Endothelial cell of umbilical vein (primary cell): ENCODE data around the gene CFAP61. TPM values are rescaled to one million over a fixed set of nuclear protein-coding genes. Genes with fewer than 3 reads are reported as not detected.

Experiments used
- BruUV-seq: library from RNA; stranded (reverse); fragments of 400-500 nt; replicated peaks from 2 replicates; lab custom pipeline; 2021; lab: Mats Ljungman, UMichigan
- CTCF ChIA-PET: fragments of 300-600, 350-600 bp; sonication (Branson Sonifier 250); formaldehyde crosslinking; loops from one replicate; lab custom pipeline; 2021; ENCODE audit warnings: antibody characterized with exemption, inconsistent platforms; lab: Charles Lee
- POLR2A ChIA-PET: fragments of 300-600, 350-600 bp; sonication (Branson Sonifier 250); formaldehyde crosslinking; loops from one replicate; lab custom pipeline; 2021; ENCODE audit warnings: antibody characterized with exemption, inconsistent platforms; lab: Charles Lee
- DNase-seq: peaks from one replicate; pipeline ENCODE4 v3.0.0-alpha.2; 2011; ENCODE audit warnings: low read depth, low spot score
- FAIRE-seq: peaks from 2 replicates; lab custom pipeline; 2011; peaks lifted over from hg19 to GRCh38; lab: Jason Lieb, UNC
- H2AFZ ChIP-seq: 2 replicates; pipeline ENCODE4 v1.6.0; 2012; ENCODE audit warnings: low read depth, low read length, control low read depth, inconsistent platforms
- H3K27ac ChIP-seq: 2 replicates; pipeline ENCODE4 v1.5.1; 2011; ENCODE audit warnings: low read depth, mild to moderate bottlenecking, control low read depth, low read length, moderate library complexity; ENCODE audit not compliant: insufficient read depth
- H3K27me3 ChIP-seq, 2 experiments: 2 replicates each; pipeline versions ENCODE4 v1.6.0 to v1.6.1; 2011; ENCODE audit warnings: low read length in 2 of 2, mixed read lengths in 1 of 2; ENCODE audit not compliant: control insufficient read depth in 2 of 2, insufficient read depth in 2 of 2
- H3K36me3 ChIP-seq, 2 experiments: 2 replicates in 1 of 2; 3 replicates in 1 of 2; pipeline ENCODE4 v1.5.1; 2011; ENCODE audit warnings: low read length in 2 of 2, mild to moderate bottlenecking in 1 of 2, moderate library complexity in 1 of 2; ENCODE audit not compliant: control insufficient read depth in 2 of 2, insufficient read depth in 2 of 2; ENCODE audit errors: extremely low read depth in 1 of 2
- H3K4me1 ChIP-seq: 3 replicates; pipeline ENCODE4 v1.5.1; 2011; ENCODE audit warnings: mild to moderate bottlenecking, low read length; ENCODE audit not compliant: control insufficient read depth, insufficient read depth; ENCODE audit errors: extremely low read depth
- H3K4me2 ChIP-seq: 2 replicates; pipeline ENCODE4 v1.6.1; 2011; ENCODE audit warnings: low read length, control low read depth, mixed read lengths; ENCODE audit not compliant: insufficient read depth
- H3K4me3 ChIP-seq, 3 experiments: fragments of 200-600 bp in 1 of 3; sonication (generic), shearing (Covaris generic) in 1 of 3; replicated peaks in 1 of 3; 2 replicates each; pipeline ENCODE4 v1.5.1; 2011 to 2016; ENCODE audit warnings: control low read depth in 3 of 3, low read length in 3 of 3, mild to moderate bottlenecking in 2 of 3, inconsistent platforms in 1 of 3, low read depth in 1 of 3, moderate library complexity in 1 of 3; ENCODE audit not compliant: insufficient read depth in 1 of 3
- H3K79me2 ChIP-seq: 2 replicates; pipeline ENCODE4 v1.6.0; 2012; ENCODE audit warnings: low read length, inconsistent platforms; ENCODE audit not compliant: control insufficient read depth, insufficient read depth
- H3K9ac ChIP-seq: replicated peaks from 2 replicates; pipeline ENCODE3; 2011; ENCODE audit warnings: low read length, control low read depth; ENCODE audit not compliant: insufficient read depth; ENCODE audit errors: extremely low read depth
- H3K9me1 ChIP-seq: replicated peaks from 3 replicates; pipeline ENCODE4 v1.6.0; 2011; ENCODE audit warnings: mild to moderate bottlenecking, low read length; ENCODE audit not compliant: control insufficient read depth, insufficient read depth; ENCODE audit errors: extremely low read depth
- H3K9me3 ChIP-seq: replicated peaks from 2 replicates; pipeline ENCODE4 v1.5.1; 2012; ENCODE audit warnings: low read length, inconsistent platforms; ENCODE audit not compliant: control insufficient read depth, insufficient read depth
- H4K20me1 ChIP-seq: replicated peaks from 2 replicates; pipeline ENCODE3; 2011; ENCODE audit warnings: mild to moderate bottlenecking, low read length; ENCODE audit not compliant: control insufficient read depth, insufficient read depth; ENCODE audit errors: extremely low read depth
- CTCF ChIP-seq, 2 donors: IDR thresholded peaks; 1 replicate in 1 of 2; 2 replicates in 1 of 2; pipeline ENCODE4 v1.5.1; 2011; ENCODE audit warnings: low read length in 2 of 2, mild to moderate bottlenecking in 2 of 2, moderate library complexity in 2 of 2, control low read depth in 1 of 2, inconsistent platforms in 1 of 2, low read depth in 1 of 2; ENCODE audit not compliant: insufficient read depth in 1 of 2; ENCODE audit errors: extremely low read depth in 1 of 2
- EZH2 ChIP-seq: IDR thresholded peaks from 2 replicates; pipeline ENCODE4 v1.6.1; 2012; ENCODE audit warnings: borderline replicate concordance, low read depth, mild to moderate bottlenecking, moderate library complexity, low read length, inconsistent platforms; ENCODE audit not compliant: severe bottlenecking
- FOS ChIP-seq: IDR thresholded peaks from 2 replicates; pipeline ENCODE4 v1.6.1; 2011; ENCODE audit warnings: mild to moderate bottlenecking, low read length, moderate library complexity, borderline replicate concordance; ENCODE audit not compliant: insufficient read depth
- GATA2 ChIP-seq: IDR thresholded peaks from 2 replicates; pipeline ENCODE4 v1.7.0; 2011; ENCODE audit warnings: low read depth, mild to moderate bottlenecking, moderate library complexity, mixed read lengths, low read length; ENCODE audit not compliant: insufficient read length, insufficient read depth
- JUN ChIP-seq: IDR thresholded peaks from 2 replicates; pipeline ENCODE4 v1.6.1; 2011; ENCODE audit warnings: borderline replicate concordance, low read depth; ENCODE audit not compliant: insufficient read length, insufficient read depth
- MAX ChIP-seq: IDR thresholded peaks from 2 replicates; pipeline ENCODE4 v1.6.1; 2011; ENCODE audit not compliant: insufficient read depth, insufficient read length
- MYC ChIP-seq: IDR thresholded peaks from one replicate; pipeline ENCODE4 v1.6.1; 2011; ENCODE audit warnings: mild to moderate bottlenecking, low read depth, low read length
- POLR2A ChIP-seq: IDR thresholded peaks from 2 replicates; pipeline ENCODE4 v1.6.1; 2012; ENCODE audit warnings: low read depth, mild to moderate bottlenecking, control low read depth, low read length
- POLR2AphosphoS5 ChIP-seq: IDR thresholded peaks from 2 replicates; pipeline ENCODE4 v1.6.1; 2012; ENCODE audit warnings: low read depth, mild to moderate bottlenecking, control low read depth, low read length, moderate library complexity; ENCODE audit not compliant: insufficient read depth
- dilution Hi-C: fragments of 300-500 bp; cut with MboI; formaldehyde crosslinking; loops from one replicate; pipeline ENCODE4 v1.15.0; 2019; ENCODE audit warnings: low sequenced_read_pairs; ENCODE audit not compliant: extremely low pct_ligation_motif_present
- intact Hi-C: fragments of 100-400 bp; cut with micrococcal nuclease; formaldehyde crosslinking; loops from one replicate; pipeline ENCODE4 v1.10.0; 2022
- polyA plus RNA-seq, 4 experiments: library from polyadenylated mRNA; depleted of rRNA in 3 of 4; stranded (reverse) in 3 of 4; unstranded in 1 of 4; fragments of >200 nt; gene quantifications; 2 replicates each; pipeline versions ENCODE4 v1.2.1 to v1.2.3, GENCODE V29; 2011 to 2012; ENCODE audit warnings: missing spikeins in 1 of 4
- total RNA-seq: library from RNA; stranded (reverse); gene quantifications from 2 replicates; pipeline ENCODE4 v1.2.3, GENCODE V29; 2021

CFAP61 gene
- total and polyA plus RNA-seq, 2 donors (not counting 3 experiments of a cell fraction or from before 2014, with no cell fraction given) = not detected

- no peak overlapping the region for H3K4me2 ChIP-seq
- intact Hi-C loops (no loop called here), dilution Hi-C loops (no loop called here)
- CTCF ChIA-PET = interaction anchor here (1.3 kb wide), 1 partner anchor 14 kb away, joined by 4 read pairs; no protein-coding TSS in a partner anchor
- H3K27me3 ChIP-seq = no peaks in the 10 kb centered on the region
- no peaks in the 10 kb centered on the region for H4K20me1 ChIP-seq
- H3K4me1 ChIP-seq = no peaks in the 10 kb centered on the region
- H3K9me3 ChIP-seq = no peaks in the 10 kb centered on the region
- H3K4me3 ChIP-seq = no peak overlapping the region
- DNase-seq = no peak
- POLR2A ChIA-PET = no interaction called here
- no peaks in the 10 kb centered on the region for H3K36me3 ChIP-seq
- no peaks in the 10 kb centered on the region for H3K9me1 ChIP-seq
- TF ChIP-seq JUN (no peak), MYC (no peak), POLR2AphosphoS5 (no peak), POLR2A (no peak), FOS (no peak), CTCF (IDR thresholded peaks at IDR 0.05; ENCODE audit: extremely low read depth in 1 of 2, insufficient read depth in 1 of 2, low read depth in 1 of 2, low read length in 2 of 2) (no peak), MAX (no peak), EZH2 (no peak), GATA2 (no peak)
- BruUV-seq = no TSS peak
- no peak for FAIRE-seq
- no peak overlapping the region for H3K27ac ChIP-seq
- H3K9ac ChIP-seq = no peak overlapping the region
- no peaks in the 10 kb centered on the region for H3K79me2 ChIP-seq
- H2AFZ ChIP-seq = no peak overlapping the region
Measured at GRCh38 chr20:20251836-20252235, 199.5 kb downstream of the CFAP61 start.
